Amygdala (tissue), 56 donors: ENCODE data around the gene ORAI2.

Experiments
- DNase-seq, 56 donors: peaks; one replicate each; lab custom pipeline; 2025; lab: John Stamatoyannopoulos, UW

The ORAI2 gene

DNA sequence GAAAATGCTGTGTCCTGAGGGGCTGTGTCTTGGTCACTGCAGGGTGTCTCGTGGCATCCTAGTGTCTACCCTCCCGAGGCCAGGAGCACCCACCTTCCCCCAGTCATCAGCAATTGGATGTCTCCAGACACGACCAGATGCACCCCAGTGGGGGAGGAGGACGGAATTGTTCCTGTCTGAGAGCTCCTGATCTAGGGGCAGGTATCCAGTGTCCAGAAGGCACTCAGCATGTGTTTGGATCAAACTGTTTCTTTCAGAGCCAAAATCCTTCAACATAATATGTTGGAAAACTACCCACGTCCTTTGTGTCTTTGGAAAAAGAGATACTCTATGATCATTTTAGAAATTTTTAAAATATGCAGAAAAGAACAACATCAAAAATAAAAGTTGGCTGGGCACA, 20.3 kb upstream of the ORAI2 start:
- DNase-seq: no peak

DNA sequence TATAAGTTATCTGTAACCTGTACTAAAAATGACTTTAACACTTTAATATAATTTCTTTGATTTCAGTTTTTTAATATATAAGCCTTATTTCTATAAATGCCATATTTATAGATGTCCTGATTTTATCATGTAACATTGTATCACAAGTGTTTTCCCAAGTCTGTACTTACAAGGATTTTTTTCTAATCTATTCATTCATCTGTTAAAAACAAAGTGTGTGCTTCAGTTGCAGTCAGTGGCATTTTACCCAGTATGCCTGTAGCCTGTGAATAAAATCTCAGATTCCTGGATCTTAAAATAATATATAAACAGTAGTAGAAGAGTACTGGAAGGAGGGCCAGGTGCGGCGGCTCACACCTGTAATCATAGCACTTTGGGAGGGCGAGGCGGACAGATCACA, 19.8 kb upstream of the ORAI2 start:
- DNase-seq: no peak

DNA sequence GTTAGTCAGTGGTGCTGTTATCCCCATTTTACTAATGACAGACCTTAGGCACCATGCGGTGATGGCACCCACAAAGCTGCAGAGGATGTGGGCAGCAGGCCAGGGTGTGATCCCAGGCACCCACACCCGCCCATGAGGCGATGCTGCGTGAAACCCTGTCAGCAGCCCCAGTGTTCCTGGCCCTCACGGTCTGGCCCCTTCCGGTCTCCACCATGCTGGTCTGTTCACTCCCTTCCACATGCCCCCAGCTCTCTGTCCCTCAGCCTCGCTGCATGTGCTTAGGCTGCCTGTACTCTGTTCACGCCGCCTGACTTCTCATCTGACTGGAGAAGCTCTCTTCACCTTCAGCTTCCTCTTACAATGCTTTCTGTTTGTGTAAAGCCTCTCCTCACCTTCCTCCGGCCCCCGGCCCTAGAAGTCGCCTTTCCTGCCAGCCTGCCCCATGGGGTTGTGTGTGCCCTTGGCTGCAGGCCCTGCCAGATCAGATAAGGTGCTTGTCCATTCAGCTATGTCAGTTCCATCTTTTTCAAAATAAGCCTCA, 17.6 kb upstream of the ORAI2 start:
- peak in 1 of 56 donors; percentile 22 for DNase-seq

DNA sequence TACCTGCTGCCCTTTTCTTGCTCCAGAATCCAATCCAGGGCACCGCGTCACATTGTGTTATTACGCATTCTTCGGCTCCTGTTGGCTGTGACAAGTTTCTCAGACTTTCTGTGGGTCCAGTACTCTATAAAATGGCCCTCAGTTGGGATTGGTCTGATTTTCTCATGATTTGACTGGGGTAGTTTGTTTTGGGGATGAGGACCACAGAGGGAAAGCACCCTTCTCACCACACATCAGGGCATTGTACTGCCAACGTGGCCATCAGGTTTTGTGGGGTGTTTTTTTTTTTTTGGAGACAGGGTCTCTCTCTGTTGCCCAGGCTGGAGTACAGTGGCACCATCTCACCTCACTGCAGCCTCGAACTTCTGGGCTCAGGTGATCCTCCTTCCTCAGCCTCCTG, 17.0 kb upstream of the ORAI2 start:
- DNase-seq: no peak

DNA sequence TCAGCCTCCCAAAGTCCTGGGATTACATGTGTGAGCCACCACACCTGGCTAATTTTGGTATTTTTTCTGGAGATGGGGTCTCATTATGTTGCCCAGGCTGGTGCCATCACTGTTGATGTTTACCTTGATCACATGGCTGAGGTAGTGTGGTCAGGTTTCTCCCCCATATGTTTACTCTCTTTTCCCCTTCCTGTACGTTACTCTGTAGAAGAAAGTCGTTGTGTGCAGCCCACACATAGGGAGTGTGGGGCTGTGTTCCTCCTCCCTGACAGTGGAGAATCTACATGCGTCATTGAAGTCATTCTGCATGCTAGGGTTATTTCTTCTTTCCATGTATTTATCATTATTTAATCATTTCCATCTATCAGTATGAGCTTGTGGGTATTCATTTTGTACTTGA, 16.3 kb upstream of the ORAI2 start:
- DNase-seq: no peak

DNA sequence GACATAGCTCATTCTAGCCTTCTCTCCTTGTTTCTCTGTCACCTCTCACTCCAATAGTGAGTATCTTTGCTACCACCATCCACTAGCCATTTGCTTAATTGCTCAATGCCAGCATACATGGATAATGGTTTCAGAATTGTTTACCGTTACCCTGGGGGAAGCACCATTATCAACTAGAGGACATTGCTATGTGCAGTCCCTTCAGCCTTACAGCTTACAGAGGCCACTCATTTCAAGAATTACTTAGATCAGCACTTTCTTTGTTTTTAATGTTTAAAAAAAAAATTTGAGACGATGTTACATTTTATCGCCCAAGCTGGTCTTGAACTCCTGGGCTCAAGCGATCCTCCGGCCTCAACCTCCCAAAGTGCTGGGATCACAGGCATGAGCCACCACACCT, 14.8 kb upstream of the ORAI2 start:
- DNase-seq: no peak

DNA sequence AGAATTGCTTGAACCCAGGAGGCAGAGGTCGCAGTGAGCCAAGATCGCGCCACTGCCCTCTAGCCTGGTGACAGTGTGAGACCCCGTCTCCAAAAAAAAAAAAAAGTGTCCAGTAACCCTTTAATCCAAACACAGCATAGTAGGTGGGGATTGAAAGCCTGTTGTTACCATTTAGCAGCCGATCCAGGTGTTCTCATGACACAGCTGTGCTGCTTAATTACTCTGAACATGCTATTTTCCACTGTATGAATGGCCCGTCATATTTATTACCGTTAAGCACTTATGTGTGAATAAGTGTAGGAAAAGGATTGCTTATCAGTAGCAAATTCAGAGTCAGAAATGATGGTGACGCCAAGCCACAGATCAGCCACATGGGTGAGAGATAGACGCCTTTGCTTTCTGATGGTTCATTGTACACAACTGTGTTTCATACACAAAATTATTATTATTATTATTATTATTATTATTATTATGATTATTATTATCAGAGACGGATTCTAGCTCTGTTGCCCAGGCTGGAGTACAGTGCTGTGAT, 11.6 kb upstream of the ORAI2 start:
- DNase-seq: no peak

DNA sequence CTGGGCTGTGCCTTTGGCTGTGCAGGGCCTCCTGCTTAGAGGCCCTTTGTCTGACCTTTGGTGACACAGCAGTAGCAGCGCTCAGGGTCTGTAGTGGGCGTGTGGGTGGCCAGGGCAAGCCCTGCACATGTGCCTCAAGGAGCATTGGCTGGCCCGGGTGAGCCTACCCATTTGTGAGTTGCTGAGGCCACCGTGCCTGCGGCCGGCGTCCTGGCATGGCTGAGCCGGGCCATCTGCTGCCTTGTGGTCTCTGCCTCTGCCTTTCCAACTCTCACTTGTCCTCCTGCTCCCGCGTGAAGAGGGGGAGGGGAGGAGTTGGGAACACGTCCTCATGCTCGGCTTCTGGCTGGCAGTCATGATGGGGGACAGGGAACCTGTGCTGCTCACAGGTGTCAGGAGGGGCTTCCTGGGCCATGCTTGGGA, 9.2 kb upstream of the ORAI2 start:
- no peak for DNase-seq

DNA sequence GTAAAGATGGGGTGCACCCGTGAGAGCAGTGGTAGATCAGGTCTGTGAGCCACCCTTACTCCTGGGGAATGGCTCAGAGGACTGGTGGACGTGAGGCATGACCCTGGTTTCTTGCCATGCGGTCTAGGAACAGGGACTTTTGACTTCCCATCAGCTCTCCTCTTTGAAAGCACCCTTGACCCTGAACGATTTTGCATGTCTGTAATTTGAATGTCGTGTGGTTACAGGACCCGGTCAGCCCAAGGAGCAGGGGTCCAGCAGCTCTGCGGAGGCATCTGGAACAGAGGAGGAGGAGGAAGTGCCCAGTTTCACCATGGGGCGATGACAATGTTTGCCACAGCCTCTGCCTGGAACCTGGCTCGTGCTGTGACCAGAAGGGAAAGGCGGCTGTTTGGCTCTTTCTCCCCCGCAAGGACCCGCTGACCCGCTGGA, 8.6 kb upstream of the ORAI2 start:
- DNase-seq: peak in 6 of 56 donors; percentile 12 to 43 (median 22)

DNA sequence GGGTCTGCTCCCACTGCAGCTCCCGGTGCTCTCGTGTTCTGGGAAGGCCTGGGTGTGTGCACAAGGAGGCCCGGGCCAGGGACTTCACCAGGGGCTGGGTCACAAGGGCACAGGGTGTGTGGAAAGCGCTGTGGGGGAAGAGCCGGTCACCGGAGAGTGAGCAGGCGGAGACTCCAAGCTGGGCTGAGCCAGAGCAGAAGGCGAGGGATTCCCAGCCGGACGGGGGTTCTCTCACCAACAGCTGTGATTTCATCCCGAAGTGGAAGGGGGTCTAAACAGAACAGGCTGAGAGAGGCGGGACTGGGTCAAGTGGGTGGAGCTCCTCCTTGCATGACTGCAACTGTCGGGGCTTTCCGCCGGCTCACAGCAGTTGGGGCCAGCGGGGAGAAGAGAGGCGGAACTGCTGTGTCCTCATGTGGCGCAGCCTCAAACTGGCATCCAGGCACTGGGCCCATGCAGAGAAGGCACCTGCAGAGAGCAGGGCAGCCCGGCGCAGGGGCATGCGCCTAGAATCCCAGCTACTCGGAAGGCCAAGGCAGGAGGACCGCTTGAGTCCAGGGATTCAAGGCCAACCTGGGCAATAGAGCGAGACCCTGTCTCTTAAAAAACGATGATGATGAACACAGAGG, 7.6 kb upstream of the ORAI2 start:
- peak in 12 of 56 donors; percentile 15 to 44 (median 27) for DNase-seq

DNA sequence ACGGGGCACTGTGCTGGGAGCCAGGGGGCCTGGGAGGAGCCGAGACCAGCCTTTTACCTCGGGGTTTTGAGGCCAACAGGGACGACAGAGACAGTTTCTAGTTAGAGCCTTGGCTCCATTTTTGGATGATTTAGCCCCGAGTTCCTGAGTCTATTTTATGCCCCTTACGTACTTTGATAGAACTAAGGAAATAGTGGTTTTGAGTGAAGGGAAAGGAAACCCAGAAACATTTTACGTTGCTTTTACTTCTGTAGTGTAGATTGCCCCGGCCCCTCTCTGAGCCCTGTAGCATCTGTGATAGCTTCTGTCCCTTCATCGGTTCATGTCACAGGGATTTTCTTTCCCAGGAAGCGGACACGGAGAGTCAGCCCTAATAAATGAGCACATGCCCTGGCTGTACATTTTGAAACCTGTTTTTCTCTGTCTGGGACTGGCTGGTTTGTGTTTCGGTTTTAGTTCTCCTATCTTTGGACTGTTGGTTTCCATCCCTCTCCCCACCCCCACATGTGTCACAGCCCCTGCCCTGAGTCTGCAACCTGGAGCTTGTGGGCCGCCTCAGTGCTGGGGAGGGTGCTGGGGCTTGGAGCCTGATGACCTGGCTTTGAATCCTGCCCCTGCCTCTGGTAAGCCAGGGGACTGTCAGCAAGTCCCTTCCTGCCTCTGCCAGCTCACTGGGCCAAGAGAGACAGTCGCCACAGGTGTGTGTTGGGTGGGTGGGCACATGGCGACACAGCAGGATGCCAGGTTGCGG, 6.9 kb upstream of the ORAI2 start:
- peak in 5 of 56 donors; percentile 12 to 41 (median 17) for DNase-seq

DNA sequence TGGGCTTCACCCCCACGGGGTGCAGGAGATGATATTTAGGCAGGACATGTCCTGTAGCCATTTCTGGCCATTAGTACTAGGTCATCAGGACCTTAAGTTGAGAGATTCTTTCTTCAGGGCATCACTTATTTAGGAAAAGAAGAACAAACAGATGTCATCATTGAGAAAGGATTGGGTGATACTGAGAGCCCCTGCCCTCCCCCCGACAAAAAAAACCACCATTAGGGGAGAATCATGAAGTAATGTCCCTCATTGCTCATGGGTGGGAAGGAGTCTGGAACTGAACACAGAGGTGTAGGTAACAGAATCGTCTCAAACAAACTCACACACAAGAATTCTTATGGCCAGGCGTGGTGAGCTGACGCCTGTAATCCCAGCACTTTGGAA, 6.4 kb upstream of the ORAI2 start:
- no peak for DNase-seq

DNA sequence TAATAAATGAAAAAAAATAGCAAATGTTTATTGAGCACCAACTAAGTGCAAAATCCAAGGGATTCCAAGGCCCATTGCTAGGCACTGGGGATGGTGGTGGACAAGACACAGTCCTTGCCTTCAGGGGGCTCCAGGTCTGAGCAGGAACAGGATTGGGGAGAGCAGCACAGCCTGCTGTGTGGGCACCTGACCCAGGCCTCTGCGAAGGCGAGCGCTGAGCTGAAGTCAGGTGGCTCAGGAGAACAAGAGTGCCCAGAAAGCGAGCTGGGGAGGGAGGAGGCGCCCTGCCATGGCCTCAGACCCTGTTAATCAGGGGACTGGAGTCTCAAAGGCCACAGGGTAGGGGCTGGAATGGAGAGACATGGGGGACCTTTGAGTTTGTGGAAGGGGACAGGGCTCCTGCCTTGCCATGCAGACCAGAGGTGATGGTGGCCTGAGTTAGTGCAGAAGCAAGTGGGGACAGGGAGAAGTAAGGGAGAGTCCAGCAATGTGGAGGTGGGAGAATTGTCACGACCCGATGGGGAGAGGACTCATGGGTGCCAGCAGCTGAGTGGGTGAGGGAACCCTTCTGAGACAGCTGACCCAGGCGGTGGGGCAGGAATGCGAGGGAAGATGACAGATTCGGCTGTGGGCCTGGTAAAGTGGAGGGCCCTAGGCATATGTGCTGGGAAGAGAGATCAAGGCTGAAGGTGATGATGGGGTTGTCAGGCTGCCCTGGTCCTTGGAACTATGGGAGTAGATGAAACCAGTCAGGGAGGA, 4.1 kb upstream of the ORAI2 start:
- no peak for DNase-seq

DNA sequence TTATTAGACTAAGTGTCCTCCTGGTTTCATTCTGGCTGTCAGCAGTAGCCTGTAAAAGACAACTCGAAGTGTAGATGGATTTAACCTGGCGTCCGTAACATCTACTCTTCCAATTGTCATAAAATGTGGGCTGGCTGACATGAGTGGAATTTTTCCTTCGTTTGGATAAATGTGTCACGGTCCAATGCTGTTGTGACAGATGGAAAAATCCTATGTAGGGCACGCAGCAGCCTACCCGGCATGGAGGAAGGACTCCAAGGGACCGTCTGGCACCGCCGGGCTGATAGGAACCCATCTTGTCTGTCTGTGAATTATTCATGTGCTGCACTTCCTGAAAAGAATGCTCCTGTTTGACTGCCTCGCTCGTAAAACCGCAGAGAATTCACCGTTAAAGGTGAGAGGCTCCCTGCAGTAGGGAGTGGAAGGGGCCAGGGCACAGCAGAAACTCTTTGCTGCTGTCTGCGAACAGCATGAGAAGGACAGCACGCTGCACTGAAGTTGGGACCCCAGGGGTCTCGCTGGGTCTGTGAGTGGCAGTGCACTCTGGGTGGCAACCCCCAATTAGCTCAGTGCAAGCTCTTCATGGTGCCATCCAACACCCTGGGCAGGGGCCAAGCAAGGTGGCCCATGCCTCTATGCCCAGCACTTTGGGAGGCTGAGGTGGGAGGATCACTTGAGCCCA, 1.6 kb upstream of the ORAI2 start:
- DNase-seq: peak in 18 of 56 donors; percentile 8 to 47 (median 26)

DNA sequence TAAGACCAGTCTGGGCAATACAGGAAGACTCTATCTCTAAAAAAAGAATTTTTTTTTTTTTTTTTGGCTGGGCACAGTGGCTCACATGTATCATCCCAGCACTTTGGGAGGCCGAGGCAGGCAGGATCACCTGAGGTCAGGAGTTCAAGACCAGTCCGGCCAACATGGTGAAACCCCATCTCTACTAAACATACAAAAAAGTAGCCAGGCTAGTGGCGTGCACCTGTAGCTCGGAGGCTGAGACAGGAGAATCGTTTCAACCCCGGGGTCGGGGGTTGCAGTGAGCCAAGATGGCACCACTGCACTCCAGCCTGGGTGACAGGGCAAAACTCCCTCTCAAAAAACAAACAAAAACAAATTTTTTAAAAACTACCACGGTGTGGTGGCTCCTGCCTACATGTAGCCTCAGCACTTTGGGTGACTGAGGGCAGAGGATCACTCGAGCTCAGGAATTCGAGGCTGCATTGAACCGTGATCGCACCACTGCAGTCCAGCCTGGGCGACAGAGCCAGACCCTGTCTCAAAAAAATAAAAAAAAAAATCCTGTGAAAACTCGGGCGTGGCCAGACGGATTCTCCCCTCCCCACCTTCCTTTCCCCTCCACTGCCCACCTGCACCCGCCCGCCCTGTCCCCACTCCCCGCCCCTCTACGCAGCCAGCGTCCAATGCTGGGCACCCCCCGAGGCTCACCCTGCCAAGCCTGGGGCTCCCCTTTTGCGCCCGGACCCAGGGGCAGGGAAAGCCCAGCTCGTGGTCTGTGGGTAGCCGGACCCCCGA, 745 bp upstream of the ORAI2 start:
- DNase-seq: no peak

DNA sequence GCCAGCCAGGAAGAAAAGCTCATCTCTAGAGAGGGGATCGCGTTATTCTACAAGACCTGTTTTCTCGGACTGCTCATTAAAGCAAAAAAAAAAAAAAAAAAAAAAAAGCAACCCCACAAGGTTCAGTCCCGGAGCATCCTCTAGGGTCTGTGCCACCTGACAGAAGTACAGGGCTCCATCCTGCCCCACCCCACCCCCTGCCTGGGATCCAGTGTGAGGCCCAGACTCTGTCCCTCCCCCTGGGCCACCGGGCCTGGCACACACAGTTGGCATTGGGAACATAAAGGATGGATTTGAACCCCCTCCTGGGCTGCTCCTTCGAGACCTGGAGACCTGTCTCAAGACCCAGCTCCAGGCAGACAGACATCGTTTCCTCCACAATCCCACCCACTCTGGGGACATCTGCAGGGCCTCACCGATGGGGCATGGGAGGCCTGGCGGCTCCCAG, 688 bp downstream of the ORAI2 start:
- no peak for DNase-seq

DNA sequence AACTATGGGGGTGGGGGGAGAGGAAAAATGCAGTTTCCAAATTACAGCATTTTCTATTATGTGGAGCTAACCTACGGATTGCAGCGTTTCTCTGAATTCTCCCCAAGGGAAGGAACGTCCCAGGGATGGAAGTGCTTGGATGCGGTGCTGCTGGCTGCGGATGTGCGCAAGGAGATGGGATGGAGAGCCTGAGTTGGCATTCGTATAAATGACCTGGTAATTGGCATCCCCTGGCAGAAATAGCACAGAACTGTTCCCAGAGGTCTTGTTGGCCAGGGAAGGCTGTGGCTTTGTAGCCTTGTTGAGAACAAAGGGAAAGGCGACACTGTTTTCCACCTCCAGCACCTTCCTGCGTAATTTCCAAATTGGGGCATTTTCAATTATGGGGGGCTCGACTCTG, 2.7 kb downstream of the ORAI2 start:
- DNase-seq: no peak

DNA sequence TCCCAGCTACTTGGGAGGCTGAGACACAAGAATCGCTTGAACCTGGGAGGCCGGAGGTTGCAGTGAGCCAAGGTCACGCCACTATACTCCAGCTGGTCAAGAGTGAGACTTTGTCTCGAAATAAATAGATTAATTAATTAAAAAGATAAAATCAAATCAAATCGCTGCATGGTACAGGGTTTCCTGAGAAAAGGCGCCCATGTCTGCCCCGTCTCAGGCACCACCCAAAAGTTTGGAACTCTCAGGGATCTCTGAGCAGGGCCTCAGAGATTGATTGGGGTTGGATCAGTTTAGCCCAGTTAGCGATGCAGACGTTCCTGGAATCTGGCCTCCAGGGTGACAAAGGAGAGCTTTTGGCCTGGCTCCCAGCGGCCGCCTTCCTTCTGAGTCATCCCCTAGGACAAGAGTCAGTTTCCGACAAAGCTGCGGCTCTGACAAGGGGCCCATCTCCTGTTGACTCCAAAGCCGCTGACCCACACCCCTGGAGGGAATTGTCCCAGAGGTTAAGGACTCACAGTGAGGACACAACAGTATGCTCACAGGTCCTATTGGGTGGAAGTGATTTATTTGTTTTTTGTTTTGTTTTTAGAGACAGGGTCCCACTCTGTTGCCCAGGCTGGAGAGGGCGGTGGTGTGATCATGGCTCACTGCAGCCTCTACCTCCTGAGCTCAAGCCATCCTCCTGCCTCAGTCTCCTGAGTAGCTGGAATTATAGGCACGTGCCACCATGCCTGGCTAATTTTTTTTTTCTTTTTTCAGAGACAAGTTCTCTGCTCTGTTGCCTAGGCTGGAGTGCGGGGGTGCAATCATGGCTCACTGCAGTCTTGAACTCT, 6.8 kb downstream of the ORAI2 start:
- DNase-seq: no peak
